Left lung (tissue), 10 donors: Measurements from ENCODE around the gene DOCK10. TPM values are rescaled to one million over a fixed set of nuclear protein-coding genes. Genes with fewer than 3 reads are reported as not detected.

Experiments
- ATAC-seq: fragments of 200-7000 bp; cut with Tn5 transposase; one replicate; pipeline ENCODE4 v1.9.1; 2020; ENCODE audit warnings: moderate library complexity
- DNase-seq, 4 donors: peaks; one replicate each; pipeline ENCODE4 v3.0.0-alpha.2; 2013 to 2020
- H3K27ac ChIP-seq, 2 donors: fragments of 200-600 bp; sonication (generic) in 1 of 2; one replicate each; pipeline versions ENCODE4 v1.5.0 to v1.8.0; 2020 to 2021
- H3K27me3 ChIP-seq, 2 donors: fragments of 200-600 bp; sonication (generic) in 1 of 2; one replicate each; pipeline versions ENCODE4 v1.5.0 to v1.8.0; 2020 to 2021
- H3K36me3 ChIP-seq, 2 donors: fragments of 200-600 bp; sonication (generic) in 1 of 2; one replicate each; pipeline versions ENCODE4 v1.5.0 to v1.8.0; 2020 to 2021
- H3K4me1 ChIP-seq, 2 donors: fragments of 200-600 bp; one replicate each; pipeline ENCODE4 v1.8.0; 2021
- H3K4me3 ChIP-seq, 2 donors: fragments of 200-600 bp; sonication (generic) in 1 of 2; one replicate each; pipeline versions ENCODE4 v1.5.0 to v1.8.0; 2020 to 2021; ENCODE audit warnings: mild to moderate bottlenecking in 1 of 2
- H3K9me3 ChIP-seq, 2 donors: fragments of 200-600 bp; sonication (generic) in 1 of 2; one replicate each; pipeline versions ENCODE4 v1.5.0 to v1.8.0; 2020 to 2021
- CTCF ChIP-seq, 2 donors: fragments of 200-600 bp; sonication (generic) in 1 of 2; IDR thresholded peaks; one replicate each; pipeline versions ENCODE4 v1.5.0 to v1.8.0; 2021; ENCODE audit warnings: antibody characterized with exemption in 2 of 2
- intact Hi-C, 2 donors: fragments of 100-400 bp; cut with DNase I; formaldehyde crosslinking; loops; one replicate each; pipeline versions ENCODE4 v1.11.2 to v1.14.2; 2022
- polyA plus RNA-seq, 6 donors: library from polyadenylated mRNA; unstranded; fragments of 120-200 nt; gene quantifications; one replicate each; pipeline ENCODE4 v1.2.1, GENCODE V29; 2013; ENCODE audit not compliant: insufficient read length in 6 of 6
- total RNA-seq, 2 donors: library from RNA; stranded (reverse); fragmentation: NEBNext Ultra II Directional; extraction: Animal tissue kit (Norgen Biotek cat#: 25700); gene quantifications; one replicate each; pipeline ENCODE4 v1.2.1, GENCODE V29; 2021
- donor health status: DM: no; HTN: yes; CAD: no.
- donor health status: DM: no; HTN: no; CAD: no.

Gene DOCK10
- total and polyA plus RNA-seq, 8 donors: 17.8 to 55.9 (median 45.6) TPM

DNA sequence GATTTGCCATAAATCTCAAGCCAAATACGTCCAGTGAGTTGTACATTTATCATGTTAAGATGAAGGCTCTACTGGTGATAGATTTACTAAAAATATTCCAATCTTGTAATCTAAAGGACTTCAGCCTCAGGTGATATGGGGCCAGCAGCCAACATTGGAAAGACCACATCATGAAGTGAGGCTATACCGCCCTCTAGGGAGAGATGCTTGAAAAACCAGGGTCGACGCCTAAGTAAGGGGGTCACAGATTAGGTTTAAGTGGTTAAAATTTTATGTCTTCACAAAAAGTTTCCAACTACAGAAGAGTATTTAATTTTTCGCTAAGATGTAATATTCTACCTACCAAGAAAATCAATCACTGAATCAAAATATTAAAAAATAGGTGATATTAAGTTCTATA, 33.3 kb downstream of the DOCK10 start:
- no peak overlapping the region for H3K4me3 ChIP-seq
- H3K27ac ChIP-seq: no peak overlapping the region
- peaks cover 3 to 17% of the 10 kb centered on the region in 2 donors for H3K4me1 ChIP-seq
- no peaks in the 10 kb centered on the region for H3K27me3 ChIP-seq
- intact Hi-C loops: no loop called here
- TF ChIP-seq CTCF (IDR thresholded peaks at IDR 0.05): no peak
- no peak for ATAC-seq
- DNase-seq: no peak
- H3K36me3 ChIP-seq: no peaks in the 10 kb centered on the region
- no peaks in the 10 kb centered on the region for H3K9me3 ChIP-seq

DNA sequence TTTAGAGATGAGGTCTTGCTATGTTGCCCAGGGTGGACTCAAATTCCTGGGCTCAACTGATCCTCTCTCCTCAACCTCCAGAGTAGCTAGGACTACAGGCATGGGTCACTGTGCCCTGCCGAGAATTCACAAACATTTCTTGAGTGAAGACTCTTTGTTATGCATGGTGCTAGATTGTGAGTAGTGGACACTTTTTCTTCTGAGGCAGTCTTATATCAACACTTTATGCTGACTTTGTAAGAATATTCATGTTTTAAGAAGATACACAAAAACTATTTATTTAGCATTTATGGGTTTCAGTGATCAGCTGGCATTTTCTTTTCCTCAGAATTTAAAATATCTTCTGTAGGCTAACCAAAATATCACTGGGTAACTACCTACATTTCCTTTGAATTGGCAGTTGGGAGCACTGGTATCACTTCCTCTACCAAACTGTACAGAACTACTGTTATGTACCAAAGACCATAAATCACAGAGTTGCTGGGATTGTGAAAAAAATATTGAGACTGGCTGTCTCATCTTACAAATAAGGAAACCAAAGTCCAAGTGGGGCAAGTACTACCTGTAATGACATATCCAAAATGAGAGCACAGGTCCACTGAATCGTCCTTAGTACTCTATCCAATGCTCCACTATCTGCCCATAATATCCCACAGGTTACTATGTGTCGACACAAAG, 34.0 kb downstream of the DOCK10 start:
- no peaks in the 10 kb centered on the region for H3K27me3 ChIP-seq
- H3K36me3 ChIP-seq: no peaks in the 10 kb centered on the region
- intact Hi-C loops: no loop called here
- H3K9me3 ChIP-seq: no peaks in the 10 kb centered on the region
- ATAC-seq (no peak), DNase-seq (no peak)
- TF ChIP-seq CTCF (IDR thresholded peaks at IDR 0.05): no peak
- H3K4me1 ChIP-seq: peaks cover 3 to 17% of the 10 kb centered on the region in 2 donors
- no peak overlapping the region for H3K27ac ChIP-seq
- no peak overlapping the region for H3K4me3 ChIP-seq

DNA sequence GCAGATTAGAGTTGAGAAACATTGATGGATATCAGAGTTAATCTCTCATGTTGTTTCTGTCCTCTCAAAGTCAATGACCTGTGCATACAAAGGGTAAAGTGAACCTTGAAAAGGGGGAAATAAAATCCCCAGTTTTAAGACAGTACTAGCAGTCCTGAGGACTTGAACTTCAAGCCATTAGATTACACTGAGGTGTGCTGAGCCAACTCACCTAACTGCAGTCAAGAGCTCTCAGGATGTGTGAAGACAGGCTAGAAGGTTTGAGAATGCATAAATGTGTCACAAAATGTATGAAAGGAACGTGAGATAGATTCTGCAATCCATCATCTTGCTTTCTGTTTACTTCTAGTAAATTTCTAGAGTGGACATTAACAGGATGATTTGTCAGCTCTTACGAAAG, 35.5 kb downstream of the DOCK10 start:
- TF ChIP-seq CTCF (IDR thresholded peaks at IDR 0.05): no peak
- Histone ChIP-seq H3K9me3 (no peaks in the 10 kb centered on the region), H3K4me3 (no peak overlapping the region), H3K27me3 (no peaks in the 10 kb centered on the region), H3K4me1 (peaks cover 0 to 23% of the 10 kb centered on the region in 2 donors), H3K27ac (no peak overlapping the region), H3K36me3 (no peaks in the 10 kb centered on the region)
- intact Hi-C loops: no loop called here
- no peak for DNase-seq
- ATAC-seq: no peak

GRCh38 chr2:225004597-225004996, 37.7 kb downstream of the DOCK10 start:
- ATAC-seq (peak; percentile 54), DNase-seq (no peak)
- Histone ChIP-seq H3K4me3 (no peak overlapping the region), H3K4me1 (peaks cover 0 to 27% of the 10 kb centered on the region in 2 donors), H3K9me3 (no peaks in the 10 kb centered on the region), H3K27me3 (no peaks in the 10 kb centered on the region), H3K27ac (no peak overlapping the region), H3K36me3 (no peaks in the 10 kb centered on the region)
- TF ChIP-seq CTCF (IDR thresholded peaks at IDR 0.05): no peak
- intact Hi-C loops: no loop called here

DNA sequence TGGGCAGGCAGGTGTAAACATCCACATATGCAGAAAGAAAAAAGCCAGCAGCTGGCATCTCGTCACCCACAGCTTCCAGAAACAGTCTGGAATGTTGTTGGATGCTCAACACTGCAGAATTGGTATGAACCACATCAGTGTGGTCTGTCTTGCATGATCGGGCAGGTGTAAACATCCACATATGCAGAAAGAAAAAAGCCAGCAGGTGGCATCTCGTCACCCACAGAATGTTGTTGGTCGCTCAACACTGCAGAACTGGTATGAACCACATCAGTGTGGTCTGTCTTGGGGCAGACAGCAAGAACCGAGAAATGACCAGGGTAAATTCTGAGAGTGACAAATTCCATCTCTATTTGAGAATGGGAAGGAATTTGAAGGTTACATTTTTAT, 39.6 kb downstream of the DOCK10 start:
- intact Hi-C loops: no loop called here
- Histone ChIP-seq H3K4me3 (no peak overlapping the region), H3K27me3 (no peaks in the 10 kb centered on the region), H3K9me3 (no peaks in the 10 kb centered on the region), H3K4me1 (peaks cover 0 to 20% of the 10 kb centered on the region in 2 donors), H3K36me3 (no peaks in the 10 kb centered on the region), H3K27ac (no peak overlapping the region)
- DNase-seq (no peak), ATAC-seq (peak; percentile 19)
- no peak for TF ChIP-seq CTCF (IDR thresholded peaks at IDR 0.05)
